IPS DF 6.9 (cell line): ENCODE measurements around the gene DCDC2C.

Experiments used
- DNase-seq: peaks from one replicate; pipeline ENCODE4 v3.0.0-alpha.2; 2013; ENCODE audit warnings: low read depth, low spot score
- H3K27ac ChIP-seq: one replicate; pipeline ENCODE4 v1.5.1; 2013; ENCODE audit warnings: low read length, control low read depth
- H3K27me3 ChIP-seq: 2 replicates; pipeline ENCODE4 v1.6.1; 2013; ENCODE audit warnings: mild to moderate bottlenecking, low read length; ENCODE audit not compliant: control insufficient read depth, insufficient read depth
- H3K36me3 ChIP-seq: 2 replicates; pipeline ENCODE4 v1.6.1; 2013; ENCODE audit warnings: low read length; ENCODE audit not compliant: control insufficient read depth, insufficient read depth
- H3K4me1 ChIP-seq: 2 replicates; pipeline ENCODE4 v1.6.1; 2013; ENCODE audit warnings: low read length; ENCODE audit not compliant: control insufficient read depth, insufficient read depth
- H3K4me3 ChIP-seq: 2 replicates; pipeline ENCODE4 v1.5.1; 2013; ENCODE audit warnings: mild to moderate bottlenecking, low read length
- H3K9me3 ChIP-seq: 2 replicates; pipeline ENCODE4 v1.6.1; 2013; ENCODE audit warnings: low read length, inconsistent platforms; ENCODE audit not compliant: control insufficient read depth, insufficient read depth
- WGBS: extraction: QIAGEN DNeasy Blood & Tissue Kit; methylation state at CpG from one replicate; pipeline ENCODE4 v1.1.7; 2013; ENCODE audit warnings: mixed read lengths, missing lambda C conversion rate; ENCODE audit not compliant: insufficient read length, insufficient coverage; 5-methylcytosine and 5-hydroxymethylcytosine counted together

DCDC2C gene

DNA sequence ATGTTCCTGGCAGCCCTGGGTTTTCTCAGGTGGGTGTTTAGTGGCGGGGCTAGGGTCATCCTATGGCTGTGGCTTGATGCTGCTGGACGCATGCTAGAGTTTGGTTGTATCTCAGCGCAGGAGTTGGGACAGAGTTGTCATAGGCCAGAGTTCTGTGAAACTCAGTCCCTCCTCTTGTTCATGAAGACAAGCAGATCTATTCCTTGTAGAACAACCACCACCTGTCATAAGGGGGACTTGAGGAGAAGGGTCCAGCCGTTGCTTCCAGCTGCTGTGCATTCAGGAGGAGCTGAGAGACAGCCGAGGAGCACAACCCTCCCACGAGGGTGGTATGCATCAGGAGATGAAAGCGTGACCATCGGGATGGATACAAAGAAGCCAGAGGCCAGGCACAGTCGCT is 26.4 kb downstream of the DCDC2C start:
- Histone ChIP-seq H3K27me3 (no peaks in the 10 kb centered on the region), H3K4me3 (no peak overlapping the region), H3K27ac (no peak overlapping the region), H3K4me1 (peaks cover 2% of the 10 kb centered on the region), H3K36me3 (no peaks in the 10 kb centered on the region), H3K9me3 (no peaks in the 10 kb centered on the region; the same call in 1 of the 2 replicates)
- WGBS, result no CpG with 5 or more reads among the region's 9 CpGs
- DNase-seq, result no peak

DNA sequence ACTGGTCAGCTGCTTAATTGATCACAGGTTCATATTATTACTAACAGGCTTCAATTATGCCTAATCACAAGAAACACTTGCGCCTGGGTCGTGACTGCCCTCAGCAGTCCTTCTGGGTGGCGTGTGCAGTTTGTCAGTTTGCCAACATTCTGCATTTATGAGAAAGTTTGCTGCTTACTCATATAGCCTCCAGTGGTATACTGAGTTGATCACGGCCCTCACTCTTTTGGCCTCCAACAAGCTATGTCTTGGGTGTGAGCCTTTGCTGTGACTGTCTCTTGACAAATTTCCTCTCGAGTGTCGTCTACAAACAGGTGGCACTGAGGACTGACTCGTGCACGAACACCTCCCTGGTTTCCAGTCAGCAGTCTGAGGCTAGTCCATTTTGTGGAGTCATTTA is 27.3 kb downstream of the DCDC2C start:
- no CpG with 5 or more reads among the region's 8 CpGs for WGBS
- H3K9me3 ChIP-seq, result no peaks in the 10 kb centered on the region
- no peaks in the 10 kb centered on the region for H3K36me3 ChIP-seq
- no peak overlapping the region for H3K27ac ChIP-seq
- no peaks in the 10 kb centered on the region for H3K27me3 ChIP-seq
- no peak overlapping the region for H3K4me3 ChIP-seq
- peaks cover 2% of the 10 kb centered on the region for H3K4me1 ChIP-seq
- no peak for DNase-seq

DNA sequence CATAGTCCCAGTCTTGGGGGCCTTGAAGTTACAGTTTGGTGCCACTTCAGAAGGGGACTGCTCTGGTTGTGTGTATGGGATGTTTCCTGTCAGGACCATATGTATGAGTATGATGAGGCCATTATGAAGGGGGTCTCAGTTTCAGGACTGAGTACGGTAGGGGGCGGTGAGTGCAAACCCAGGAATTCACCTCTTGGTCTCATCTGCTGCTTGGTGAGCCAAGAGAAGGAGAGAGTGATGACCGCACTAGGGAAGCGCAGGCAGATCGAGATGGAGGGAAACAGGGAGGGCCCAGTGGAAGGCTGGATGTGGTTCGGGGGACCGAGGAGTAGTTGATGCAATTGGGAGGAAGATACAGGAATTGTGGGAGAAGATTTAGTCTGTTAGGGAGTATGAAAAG is 28.5 kb downstream of the DCDC2C start:
- no peak overlapping the region for H3K27ac ChIP-seq
- DNase-seq, result no peak
- H3K27me3 ChIP-seq, result no peaks in the 10 kb centered on the region
- H3K4me3 ChIP-seq, result no peak overlapping the region
- peaks cover 2% of the 10 kb centered on the region for H3K4me1 ChIP-seq
- no CpG with 5 or more reads among the region's 7 CpGs for WGBS
- H3K9me3 ChIP-seq, result no peaks in the 10 kb centered on the region
- H3K36me3 ChIP-seq, result no peaks in the 10 kb centered on the region

DNA sequence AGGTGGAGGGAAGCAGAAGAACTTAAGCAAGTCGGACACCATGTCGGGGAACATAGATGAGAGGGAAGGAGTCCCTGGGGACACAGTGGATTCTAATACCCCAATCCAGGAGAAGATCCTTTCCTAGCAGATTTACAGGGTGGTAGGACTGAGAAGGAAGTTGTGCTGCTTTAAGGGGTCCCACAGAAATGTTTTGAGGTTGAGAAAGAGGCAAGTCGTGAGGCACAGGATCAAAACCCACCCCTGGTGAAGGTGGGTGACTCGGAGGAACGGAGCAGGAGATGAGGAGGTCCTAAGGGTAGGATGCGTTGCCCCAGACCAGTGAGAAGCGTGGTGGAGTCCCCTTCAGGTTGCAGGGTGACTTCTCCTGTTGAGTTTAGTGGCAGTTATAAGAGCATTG is 32.7 kb downstream of the DCDC2C start:
- no peaks in the 10 kb centered on the region for H3K4me1 ChIP-seq
- no CpG with 5 or more reads among the region's 7 CpGs for WGBS
- no peak for DNase-seq
- H3K27me3 ChIP-seq, result no peaks in the 10 kb centered on the region
- H3K4me3 ChIP-seq, result no peak overlapping the region
- H3K9me3 ChIP-seq, result no peaks in the 10 kb centered on the region
- no peaks in the 10 kb centered on the region for H3K36me3 ChIP-seq
- H3K27ac ChIP-seq, result no peak overlapping the region

DNA sequence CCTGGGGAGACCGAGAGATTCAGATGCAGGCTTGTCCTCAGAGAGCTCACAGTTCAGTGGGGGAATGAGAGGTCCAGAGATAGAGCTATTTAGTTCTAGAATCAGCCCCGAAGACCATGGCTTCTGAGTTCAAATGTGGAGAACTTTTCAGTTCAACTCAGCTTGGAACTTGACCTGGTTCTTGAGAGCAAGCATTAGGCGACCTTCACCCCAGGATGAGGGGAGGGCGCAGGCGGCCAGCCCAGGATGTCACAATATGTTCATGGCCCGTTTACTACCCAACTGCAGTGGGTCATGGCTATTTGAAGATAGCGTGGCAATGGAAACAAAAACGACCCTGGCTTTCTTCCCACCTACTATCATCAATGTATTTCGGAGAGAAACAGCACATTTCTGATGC is 33.8 kb downstream of the DCDC2C start:
- WGBS, result no CpG with 5 or more reads among the region's 9 CpGs

DNA sequence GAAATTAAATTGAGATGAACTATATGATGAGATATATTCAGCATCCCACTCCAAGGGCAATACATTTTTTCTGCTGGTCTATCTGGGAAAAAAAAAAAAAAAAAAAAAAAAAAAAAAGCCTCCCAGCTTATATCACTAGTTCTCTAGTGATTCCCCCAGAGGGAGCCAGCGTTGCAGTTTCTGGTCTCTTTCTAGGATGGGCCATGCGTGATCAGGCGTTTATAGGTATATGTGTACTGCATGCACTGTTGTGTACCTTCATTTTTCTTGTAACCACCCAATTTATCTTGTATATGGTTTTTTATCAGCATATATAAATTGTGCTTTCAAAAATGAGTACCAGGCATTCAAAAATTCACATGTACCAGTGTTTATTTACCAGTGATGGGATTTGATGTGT is 35.1 kb downstream of the DCDC2C start:
- Histone ChIP-seq H3K36me3 (no peaks in the 10 kb centered on the region), H3K4me1 (no peaks in the 10 kb centered on the region), H3K9me3 (no peaks in the 10 kb centered on the region), H3K4me3 (no peak overlapping the region), H3K27me3 (no peaks in the 10 kb centered on the region), H3K27ac (no peak overlapping the region)
- WGBS, result no CpG with 5 or more reads among the region's 3 CpGs
- DNase-seq, result no peak

More for the DNA sequence above, 33.8 kb downstream of the DCDC2C start:
- H3K36me3 ChIP-seq, result no peaks in the 10 kb centered on the region
- no peak overlapping the region for H3K4me3 ChIP-seq
- no peaks in the 10 kb centered on the region for H3K9me3 ChIP-seq
- DNase-seq, result no peak
- no peak overlapping the region for H3K27ac ChIP-seq
- no peaks in the 10 kb centered on the region for H3K27me3 ChIP-seq
- H3K4me1 ChIP-seq, result no peaks in the 10 kb centered on the region

DNA sequence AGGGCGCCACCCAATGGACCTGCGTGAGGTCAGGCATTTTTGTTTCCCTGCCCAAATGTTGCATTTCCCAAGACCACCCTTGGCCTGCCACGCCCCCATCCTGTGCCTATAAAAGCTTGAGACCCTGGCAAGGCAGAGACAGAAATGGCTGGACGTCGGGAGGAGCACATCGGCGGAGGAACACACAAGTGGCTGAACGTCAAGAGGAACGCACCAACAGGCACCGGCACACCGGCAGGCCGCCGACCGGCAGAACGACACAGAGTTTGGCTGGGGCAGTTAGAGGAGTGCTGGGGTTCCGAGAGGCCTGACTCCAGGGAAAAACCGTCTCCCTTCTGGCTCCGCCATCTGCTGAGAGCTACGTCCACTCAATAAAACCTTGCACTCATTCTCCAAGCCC is 35.9 kb downstream of the DCDC2C start:
- no peaks in the 10 kb centered on the region for H3K4me1 ChIP-seq
- WGBS, result no CpG with 5 or more reads among the region's 19 CpGs
- H3K27me3 ChIP-seq, result no peaks in the 10 kb centered on the region
- H3K9me3 ChIP-seq, result no peaks in the 10 kb centered on the region
- H3K4me3 ChIP-seq, result no peak overlapping the region
- H3K27ac ChIP-seq, result no peak overlapping the region
- DNase-seq, result no peak
- no peaks in the 10 kb centered on the region for H3K36me3 ChIP-seq

DNA sequence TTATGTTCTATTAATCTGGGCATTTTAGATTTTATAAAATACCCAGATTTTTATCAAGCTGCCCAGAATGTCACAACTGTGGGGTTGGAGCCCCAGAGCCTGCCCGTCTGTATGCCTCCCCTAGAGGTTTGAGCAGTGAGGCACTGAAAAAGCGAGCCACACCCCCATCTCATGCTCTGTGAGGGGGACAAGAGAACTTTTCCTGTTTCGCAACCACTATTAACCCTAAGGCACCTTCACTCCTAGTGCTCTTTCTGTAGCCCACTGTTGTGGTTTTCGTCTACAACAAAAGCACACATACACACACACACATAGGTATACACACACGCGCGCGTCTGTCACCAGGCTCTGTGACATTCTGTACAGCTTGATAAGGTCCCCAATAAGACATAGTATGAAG is 38.0 kb downstream of the DCDC2C start:
- H3K4me1 ChIP-seq, result no peaks in the 10 kb centered on the region
- no CpG with 5 or more reads among the region's 8 CpGs for WGBS
- no peak overlapping the region for H3K27ac ChIP-seq
- H3K4me3 ChIP-seq, result no peak overlapping the region
- H3K27me3 ChIP-seq, result no peaks in the 10 kb centered on the region
- H3K9me3 ChIP-seq, result no peaks in the 10 kb centered on the region
- DNase-seq, result no peak
- no peaks in the 10 kb centered on the region for H3K36me3 ChIP-seq

DNA sequence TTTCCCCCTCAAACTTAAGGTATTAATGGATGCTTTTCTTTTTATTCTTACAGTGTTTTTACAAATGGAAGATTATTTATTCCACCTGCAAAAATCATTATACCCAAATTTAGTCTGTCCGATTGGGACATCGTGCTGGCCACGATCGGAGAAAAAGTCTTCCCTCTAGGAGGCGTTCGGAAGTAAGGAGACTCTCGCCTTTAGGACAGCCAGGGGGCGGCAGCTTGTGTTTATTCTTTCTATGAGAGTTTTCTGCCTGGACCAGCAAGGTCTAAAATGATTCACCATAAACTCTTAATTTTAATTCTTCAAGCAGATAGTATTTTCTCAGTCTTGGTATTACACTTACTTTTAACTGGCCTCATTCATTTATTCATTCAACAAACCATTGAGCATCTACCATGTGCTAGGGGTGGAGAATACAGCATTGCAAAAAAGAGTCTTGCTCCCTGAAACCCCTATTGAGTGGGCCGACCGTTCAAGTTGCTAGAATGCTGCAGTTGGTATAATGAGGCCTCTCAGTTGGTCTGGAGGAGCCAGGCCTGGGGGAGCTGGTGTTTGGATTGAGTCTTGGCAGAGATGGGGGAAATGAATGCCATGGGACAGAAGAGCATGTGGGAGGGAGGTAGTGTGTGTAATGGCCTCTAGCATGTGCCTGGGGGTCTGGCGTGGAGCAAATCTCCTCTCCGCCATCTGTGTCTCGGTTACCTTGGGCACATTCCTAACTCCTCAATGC is 38.7 kb downstream of the DCDC2C start:
- no peaks in the 10 kb centered on the region for H3K9me3 ChIP-seq
- DNase-seq, result no peak
- H3K36me3 ChIP-seq, result no peaks in the 10 kb centered on the region
- no peak overlapping the region for H3K27ac ChIP-seq
- H3K4me3 ChIP-seq, result no peak overlapping the region
- no peaks in the 10 kb centered on the region for H3K4me1 ChIP-seq
- WGBS, result no CpG with 5 or more reads among the region's 13 CpGs
- no peaks in the 10 kb centered on the region for H3K27me3 ChIP-seq

DNA sequence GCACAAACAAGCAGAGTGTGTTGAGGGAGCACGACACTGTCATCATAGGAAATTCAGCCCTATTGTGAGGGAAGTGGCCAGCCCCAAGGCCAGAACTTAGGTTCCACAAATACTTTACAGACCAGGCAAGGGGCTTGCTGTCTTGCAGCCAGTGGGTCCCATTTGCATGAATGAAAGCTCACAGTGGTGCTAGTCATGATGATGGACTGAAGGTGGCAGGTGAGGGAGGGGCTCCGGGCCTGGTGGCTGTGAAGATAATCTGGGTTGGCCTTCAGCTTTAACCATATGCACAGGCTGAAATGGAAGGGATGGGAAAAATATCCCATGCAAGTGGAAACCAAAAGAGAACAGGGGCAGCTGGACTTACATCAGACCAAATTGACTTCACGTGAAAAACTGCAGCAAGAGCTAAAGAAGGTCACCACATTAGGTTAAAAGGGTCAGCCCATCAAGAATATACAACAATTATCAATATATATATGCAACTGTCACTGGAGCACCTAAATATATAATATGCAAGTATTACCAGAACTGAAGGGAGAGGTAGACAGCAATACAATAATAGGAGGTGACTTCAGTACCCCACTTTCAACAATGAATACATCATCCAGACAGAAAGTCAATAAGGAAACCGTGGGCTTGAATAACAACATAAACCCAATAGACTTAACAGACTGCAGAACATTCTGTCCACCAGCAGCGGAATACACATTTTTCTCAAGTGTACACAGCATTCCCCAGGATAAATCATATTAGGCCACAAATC is 39.6 kb downstream of the DCDC2C start:
- no peak for DNase-seq
- WGBS, result no CpG with 5 or more reads among the region's 5 CpGs
- H3K4me1 ChIP-seq, result no peaks in the 10 kb centered on the region
- H3K36me3 ChIP-seq, result no peaks in the 10 kb centered on the region
- no peaks in the 10 kb centered on the region for H3K9me3 ChIP-seq
- H3K27me3 ChIP-seq, result no peaks in the 10 kb centered on the region
- no peak overlapping the region for H3K27ac ChIP-seq
- no peak overlapping the region for H3K4me3 ChIP-seq
